ENCODE data around the gene GZMM. TPM values are rescaled to one million over a fixed set of nuclear protein-coding genes. Genes with fewer than 3 reads are reported as not detected.

The GZMM gene
- total RNA-seq, 1 donor = 0.43 TPM

DNA sequence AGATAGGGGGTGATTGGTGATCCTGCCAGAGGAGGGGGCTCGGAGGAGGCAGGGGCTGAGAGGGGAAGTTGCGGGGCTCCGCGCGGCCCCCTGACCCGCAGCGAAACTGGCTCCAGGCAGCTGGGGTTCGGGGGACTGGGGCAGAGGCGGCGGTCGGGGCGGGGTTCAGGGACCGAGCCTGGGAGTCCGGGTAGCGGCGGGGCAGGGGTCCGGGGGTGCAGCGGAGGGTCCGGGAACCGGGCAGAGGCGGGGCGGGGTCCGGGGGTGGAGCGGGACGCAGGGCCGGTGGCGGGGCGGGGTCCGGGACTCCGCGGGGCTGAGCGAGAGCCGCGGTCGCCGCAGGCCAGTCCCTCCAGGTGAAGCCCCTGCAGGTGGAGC, 46.4 kb upstream of the GZMM start:
- TF ChIP-seq, protein P1, sequence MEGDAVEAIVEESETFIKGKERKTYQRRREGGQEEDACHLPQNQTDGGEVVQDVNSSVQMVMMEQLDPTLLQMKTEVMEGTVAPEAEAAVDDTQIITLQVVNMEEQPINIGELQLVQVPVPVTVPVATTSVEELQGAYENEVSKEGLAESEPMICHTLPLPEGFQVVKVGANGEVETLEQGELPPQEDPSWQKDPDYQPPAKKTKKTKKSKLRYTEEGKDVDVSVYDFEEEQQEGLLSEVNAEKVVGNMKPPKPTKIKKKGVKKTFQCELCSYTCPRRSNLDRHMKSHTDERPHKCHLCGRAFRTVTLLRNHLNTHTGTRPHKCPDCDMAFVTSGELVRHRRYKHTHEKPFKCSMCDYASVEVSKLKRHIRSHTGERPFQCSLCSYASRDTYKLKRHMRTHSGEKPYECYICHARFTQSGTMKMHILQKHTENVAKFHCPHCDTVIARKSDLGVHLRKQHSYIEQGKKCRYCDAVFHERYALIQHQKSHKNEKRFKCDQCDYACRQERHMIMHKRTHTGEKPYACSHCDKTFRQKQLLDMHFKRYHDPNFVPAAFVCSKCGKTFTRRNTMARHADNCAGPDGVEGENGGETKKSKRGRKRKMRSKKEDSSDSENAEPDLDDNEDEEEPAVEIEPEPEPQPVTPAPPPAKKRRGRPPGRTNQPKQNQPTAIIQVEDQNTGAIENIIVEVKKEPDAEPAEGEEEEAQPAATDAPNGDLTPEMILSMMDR (IDR thresholded peaks at IDR 0.05; ENCODE audit: insufficient read depth, low read depth, low read length) = no peak
- DNase-seq (ENCODE audit: low read depth) = no peak
- no peak overlapping the region for H3K4me3 ChIP-seq (ENCODE audit: low read depth, low read length)

DNA sequence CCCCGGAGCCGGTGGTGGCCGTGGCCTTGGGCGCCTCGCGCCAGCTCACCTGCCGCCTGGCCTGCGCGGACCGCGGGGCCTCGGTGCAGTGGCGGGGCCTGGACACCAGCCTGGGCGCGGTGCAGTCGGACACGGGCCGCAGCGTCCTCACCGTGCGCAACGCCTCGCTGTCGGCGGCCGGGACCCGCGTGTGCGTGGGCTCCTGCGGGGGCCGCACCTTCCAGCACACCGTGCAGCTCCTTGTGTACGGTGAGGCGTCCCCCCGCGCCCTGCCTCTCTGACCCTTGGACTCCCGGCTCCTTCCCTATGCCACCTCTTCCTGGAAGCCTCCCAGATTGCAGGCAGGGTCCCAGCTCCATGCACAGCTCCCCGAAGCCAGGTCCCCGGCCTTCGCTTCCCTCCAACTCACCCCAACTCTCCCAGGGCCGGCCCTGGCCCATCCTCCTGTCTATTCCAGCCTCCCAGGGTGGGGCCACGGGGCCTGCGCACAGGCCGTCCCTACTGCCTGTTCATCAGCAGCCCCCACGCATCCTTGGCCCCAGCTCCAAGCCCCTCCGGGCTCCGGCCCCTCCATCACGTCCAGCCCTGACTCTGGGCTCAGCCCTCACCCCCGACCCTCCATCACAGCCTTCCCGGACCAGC, 45.9 kb upstream of the GZMM start:
- TF ChIP-seq, protein P1 (IDR thresholded peaks at IDR 0.05; ENCODE audit: insufficient read depth, low read depth, low read length) = no peak
- DNase-seq (ENCODE audit: low read depth) = no peak
- no peak overlapping the region for H3K4me3 ChIP-seq (ENCODE audit: low read depth, low read length)

DNA sequence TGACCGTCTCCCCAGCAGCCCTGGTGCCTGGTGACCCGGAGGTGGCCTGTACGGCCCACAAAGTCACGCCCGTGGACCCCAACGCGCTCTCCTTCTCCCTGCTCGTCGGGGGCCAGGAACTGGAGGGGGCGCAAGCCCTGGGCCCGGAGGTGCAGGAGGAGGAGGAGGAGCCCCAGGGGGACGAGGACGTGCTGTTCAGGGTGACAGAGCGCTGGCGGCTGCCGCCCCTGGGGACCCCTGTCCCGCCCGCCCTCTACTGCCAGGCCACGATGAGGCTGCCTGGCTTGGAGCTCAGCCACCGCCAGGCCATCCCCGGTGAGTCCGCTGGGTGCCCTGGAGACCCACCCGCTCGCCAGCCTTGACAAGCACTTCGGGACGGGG, 45.4 kb upstream of the GZMM start:
- no peak overlapping the region for H3K4me3 ChIP-seq (ENCODE audit: low read depth, low read length)
- TF ChIP-seq, protein P1 (IDR thresholded peaks at IDR 0.05; ENCODE audit: insufficient read depth, low read depth, low read length) = no peak
- DNase-seq (ENCODE audit: low read depth) = no peak

DNA sequence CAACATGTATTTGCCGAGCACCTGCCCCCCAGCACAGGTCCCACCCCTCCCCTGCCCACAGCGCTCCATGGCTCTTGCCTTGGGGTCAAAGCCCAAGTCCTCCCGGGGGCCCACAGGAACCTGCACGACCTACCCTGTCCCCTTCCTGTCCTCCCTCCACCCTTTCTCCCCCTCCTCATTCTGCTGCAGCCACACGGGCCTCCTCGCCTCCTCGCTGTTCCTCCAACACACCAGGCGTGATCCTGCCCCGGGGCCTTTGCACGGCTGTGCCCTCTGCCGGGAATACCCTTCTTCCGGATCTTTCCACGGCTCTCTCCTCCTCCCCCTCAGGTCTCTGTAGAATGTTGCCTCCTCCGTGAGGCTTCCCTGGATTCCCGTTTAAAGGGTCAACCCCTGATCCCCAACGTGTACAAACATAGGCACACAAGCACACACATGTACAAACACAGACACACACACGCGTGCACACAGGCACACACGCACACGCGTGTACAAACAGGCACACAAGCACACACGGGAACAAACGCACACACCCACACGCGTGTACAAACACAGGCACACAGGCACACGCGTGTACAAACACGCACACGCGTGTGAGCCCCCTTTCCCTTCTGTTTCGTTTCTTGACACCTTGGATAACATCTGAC, 44.8 kb upstream of the GZMM start:
- H3K4me3 ChIP-seq (ENCODE audit: low read depth, low read length) = no peak overlapping the region
- no peak for DNase-seq (ENCODE audit: low read depth)
- TF ChIP-seq, protein P1 (IDR thresholded peaks at IDR 0.05; ENCODE audit: insufficient read depth, low read depth, low read length) = no peak

DNA sequence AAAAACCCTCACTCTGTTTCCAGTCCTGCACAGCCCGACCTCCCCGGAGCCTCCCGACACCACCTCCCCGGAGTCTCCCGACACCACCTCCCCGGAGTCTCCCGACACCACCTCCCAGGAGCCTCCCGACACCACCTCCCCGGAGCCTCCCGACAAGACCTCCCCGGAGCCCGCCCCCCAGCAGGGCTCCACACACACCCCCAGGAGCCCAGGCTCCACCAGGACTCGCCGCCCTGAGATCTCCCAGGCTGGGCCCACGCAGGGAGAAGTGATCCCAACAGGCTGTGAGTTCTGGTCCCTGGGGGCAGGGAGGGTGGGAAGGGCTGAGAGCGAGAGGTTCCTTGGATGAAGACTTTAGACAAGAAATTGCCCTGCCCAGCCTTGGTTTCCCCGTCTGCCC, 42.2 kb upstream of the GZMM start:
- DNase-seq (ENCODE audit: low read depth) = no peak
- TF ChIP-seq, protein P1 (IDR thresholded peaks at IDR 0.05; ENCODE audit: insufficient read depth, low read depth, low read length) = no peak
- H3K4me3 ChIP-seq (ENCODE audit: low read depth, low read length) = no peak overlapping the region

DNA sequence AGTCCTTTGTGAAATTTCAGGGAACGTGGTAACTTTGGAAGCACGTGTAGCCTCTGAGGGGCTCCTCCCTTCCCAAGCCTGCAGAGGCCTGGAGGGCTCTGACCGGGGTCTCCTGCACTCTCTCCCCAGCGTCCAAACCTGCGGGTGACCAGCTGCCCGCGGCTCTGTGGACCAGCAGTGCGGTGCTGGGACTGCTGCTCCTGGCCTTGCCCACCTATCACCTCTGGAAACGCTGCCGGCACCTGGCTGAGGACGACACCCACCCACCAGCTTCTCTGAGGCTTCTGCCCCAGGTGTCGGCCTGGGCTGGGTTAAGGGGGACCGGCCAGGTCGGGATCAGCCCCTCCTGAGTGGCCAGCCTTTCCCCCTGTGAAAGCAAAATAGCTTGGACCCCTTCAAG, 39.2 kb upstream of the GZMM start:
- no peak overlapping the region for H3K4me3 ChIP-seq (ENCODE audit: low read depth, low read length)
- TF ChIP-seq, protein P1 (IDR thresholded peaks at IDR 0.05; ENCODE audit: insufficient read depth, low read depth, low read length) = no peak
- no peak for DNase-seq (ENCODE audit: low read depth)
